PC-3 (cell line): ENCODE results near the gene EDRF1.

ENCODE experiments used
- CTCF ChIP-seq: fragments of 300-600 bp; sonication (generic); conservative IDR thresholded peaks from 2 replicates; pipeline ENCODE4 v1.5.1; 2017; ENCODE audit warnings: antibody characterized with exemption, low read depth, mild to moderate bottlenecking, low read length
- EZH2 ChIP-seq: fragments of 300-600 bp; sonication (generic); IDR thresholded peaks from one replicate; pipeline ENCODE4 v1.6.1; 2017; ENCODE audit warnings: antibody characterized with exemption, mild to moderate bottlenecking, low read length; ENCODE audit not compliant: unreplicated experiment
- EZH2phosphoT487 ChIP-seq: fragments of 300-600 bp; sonication (generic); IDR thresholded peaks from 2 replicates; pipeline ENCODE4 v1.6.1; 2018; ENCODE audit warnings: mild to moderate bottlenecking, antibody characterized with exemption, low read length, borderline replicate concordance

- TF ChIP-seq CTCF (no peak), EZH2 (no peak), EZH2phosphoT487 (no peak)
Observed at GRCh38 chr10:125744909-125745308, 25.4 kb downstream of the EDRF1 start.
